ENCODE data around the gene BTBD1.
A peak's percentile ranks its signal among the peaks of the same experiment; 100 is the strongest.
"Not testable (repeated sequence)": the region's sequence is repeated elsewhere in the genome, so short reads cannot be mapped to it uniquely, and the experiment has no call there.

Gene BTBD1

DNA sequence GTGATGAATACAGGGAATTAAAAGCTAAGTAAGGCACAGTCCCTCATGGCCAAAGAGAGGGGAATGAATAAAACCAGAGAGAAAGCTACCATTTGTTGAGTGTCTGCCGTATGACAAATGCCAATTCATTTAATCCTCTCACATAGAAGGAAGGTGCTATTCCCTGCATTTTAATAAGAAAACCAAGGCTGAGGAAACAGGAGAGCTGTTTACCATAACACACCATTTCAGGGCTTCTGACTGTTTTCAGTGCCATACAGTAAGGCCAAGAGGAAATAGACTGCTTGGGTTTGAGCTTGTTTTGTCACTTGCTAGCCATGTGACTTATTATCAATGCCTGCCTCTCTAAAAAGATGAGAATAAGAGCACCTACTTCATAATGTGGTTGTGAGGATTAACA is 10.1 kb downstream of the BTBD1 start:
- DNase-seq = no peak

DNA sequence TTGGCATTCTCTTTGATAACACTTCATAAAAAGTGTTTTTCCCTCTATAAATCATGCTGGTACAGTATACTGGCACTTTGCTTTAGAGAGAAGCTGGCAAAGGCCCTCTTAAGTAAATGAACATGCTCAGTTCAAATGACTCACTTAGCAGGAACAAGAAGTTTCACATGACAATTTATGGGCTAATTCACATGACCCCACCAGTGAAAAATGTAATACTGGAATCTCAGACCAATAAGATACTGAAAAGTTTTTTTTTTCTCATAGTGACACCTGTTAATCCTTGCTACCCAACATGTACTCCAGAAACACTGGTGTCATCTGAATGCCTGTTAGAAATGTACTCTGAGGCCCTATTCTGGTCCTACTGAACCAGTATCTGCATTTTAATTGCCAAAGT is 13.9 kb downstream of the BTBD1 start:
- DNase-seq = no peak

DNA sequence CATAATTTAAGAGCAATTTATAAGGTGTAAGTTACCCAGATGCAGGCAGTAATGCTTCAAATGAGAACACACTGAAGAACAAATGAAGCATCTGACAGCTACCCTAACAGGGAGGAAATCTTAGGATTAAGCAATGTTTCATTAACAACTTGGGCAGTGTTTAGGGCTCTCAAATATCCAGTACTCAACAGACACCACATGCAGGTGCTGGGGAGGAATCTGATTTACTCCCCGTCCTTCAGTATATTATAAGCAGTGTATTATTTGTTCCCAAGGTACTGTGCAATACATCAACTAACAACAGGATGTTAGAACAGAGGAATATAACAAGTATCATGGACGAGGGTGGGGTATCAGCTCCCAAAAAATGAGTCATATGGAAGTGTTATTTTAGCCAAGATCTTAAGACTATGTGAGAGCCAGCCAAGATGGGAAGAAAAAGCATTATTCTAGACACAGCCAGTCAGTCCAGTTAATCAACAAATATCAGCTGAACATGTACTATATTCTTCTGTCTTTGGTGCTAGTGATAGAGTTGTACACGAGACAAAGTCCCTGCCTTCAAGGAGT is 20.4 kb downstream of the BTBD1 start:
- DNase-seq = no peak

DNA sequence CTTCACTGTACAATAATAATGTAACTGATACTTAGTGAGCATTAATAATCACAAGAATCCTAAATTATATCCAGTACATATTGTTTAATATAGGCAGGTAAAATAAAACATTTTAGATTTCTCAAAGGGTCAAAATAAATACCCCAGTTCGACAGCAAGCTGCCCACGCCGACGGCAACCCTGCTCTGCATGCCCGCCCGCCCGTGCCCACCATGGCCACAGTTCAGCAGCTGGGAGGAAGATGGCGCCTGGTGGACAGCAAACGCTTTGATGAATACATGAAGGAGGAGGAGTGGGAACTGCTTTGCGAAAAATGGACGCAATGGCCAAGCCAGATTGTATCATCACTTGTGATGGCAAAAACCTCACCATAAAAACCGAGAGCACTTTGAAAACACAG is 22.9 kb downstream of the BTBD1 start:
- DNase-seq = no peak

DNA sequence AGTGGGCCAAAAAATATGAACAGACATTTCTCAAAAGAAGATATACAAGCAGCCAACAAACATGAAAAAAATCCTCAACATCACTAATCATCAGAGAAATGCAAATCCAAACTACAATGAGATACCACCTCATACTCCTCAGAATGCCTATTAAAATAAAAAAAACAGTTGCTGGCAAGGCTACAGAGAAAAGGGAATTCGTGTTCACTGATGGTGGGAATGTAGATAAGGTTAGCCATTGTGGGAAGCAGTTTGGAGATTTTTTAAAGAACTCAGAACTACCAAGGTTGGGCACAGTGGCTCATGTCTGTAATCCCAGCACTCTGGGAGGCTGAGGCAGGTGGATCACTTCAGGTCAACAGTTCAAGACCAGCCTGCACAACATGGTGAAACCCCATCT is 27.8 kb downstream of the BTBD1 start:
- no peak for DNase-seq

DNA sequence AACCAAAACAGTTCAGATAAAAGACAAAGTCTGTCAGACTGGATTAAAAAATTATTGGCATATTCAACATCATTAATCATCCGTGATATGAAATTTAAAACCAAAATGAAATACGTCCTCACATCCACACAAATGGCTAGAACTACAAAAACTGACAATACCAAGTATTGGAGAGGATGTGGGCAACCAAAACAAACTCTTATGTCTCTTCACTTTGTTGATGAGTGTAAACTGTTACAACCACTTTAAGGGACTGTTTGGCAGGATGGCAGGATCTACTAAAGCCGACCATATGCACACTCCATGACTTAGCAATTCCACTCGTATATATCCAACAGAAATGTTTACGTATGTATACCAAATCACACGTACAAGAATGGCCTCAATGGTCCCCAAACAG is 30.8 kb downstream of the BTBD1 start:
- DNase-seq = no peak

DNA sequence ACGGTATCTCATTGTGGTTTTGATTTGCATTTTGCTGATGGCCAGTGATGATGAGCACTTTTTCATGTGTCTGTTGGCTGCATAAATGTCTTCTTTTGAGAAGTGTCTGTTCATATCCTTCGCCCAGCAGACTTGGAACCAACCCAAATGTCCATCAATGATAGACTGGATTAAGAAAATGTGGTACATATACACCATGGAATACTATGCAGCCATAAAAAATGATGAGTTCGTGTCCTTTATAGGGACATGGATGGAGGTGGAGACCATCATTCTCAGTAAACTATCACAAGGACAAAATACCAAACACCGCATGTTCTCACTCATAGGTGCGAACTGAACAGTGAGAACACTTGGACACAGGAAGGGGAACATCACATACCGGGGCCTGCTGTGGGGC is 35.8 kb downstream of the BTBD1 start:
- not testable (repeated sequence) for DNase-seq

DNA sequence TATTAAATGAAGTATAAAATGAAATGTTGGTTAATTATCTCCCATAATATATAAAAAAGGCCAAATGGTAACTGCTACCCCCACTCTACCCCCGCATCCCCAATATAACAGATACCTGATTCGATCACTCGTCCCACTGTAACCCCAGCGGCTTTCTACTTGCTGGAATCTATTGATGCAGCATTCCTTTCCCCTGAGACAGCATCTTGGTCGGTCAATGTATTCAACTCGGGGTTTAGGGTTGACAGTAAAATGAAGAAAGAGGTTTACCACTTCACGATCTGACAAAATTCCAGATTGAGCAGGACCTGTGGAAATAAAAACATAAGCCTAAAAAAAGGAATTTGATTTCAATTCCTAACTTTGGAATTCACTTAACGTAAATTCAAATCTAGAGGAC is 37.0 kb downstream of the BTBD1 start:
- no peak for DNase-seq

DNA sequence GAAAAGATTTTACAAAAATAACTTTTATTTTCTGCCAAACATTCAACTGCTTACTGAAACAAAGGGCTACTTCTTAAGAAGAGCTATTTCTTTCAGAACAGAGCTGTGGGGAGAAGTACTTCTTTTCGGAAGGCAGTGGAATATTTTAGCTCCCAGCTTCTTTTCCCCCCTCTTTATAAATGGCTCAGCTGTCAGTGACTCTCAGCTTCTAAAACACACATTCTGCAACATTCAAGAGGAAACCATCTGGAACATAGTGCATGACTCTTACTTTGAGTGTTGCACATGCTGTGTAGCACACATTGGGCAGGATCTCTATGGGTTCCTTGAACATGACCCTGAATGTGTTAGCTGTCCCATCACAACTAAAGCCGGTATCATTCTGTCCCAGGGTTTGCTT is 48.6 kb downstream of the BTBD1 start:
- DNase-seq = peak in 1 of 2 experiments; percentile 60

DNA sequence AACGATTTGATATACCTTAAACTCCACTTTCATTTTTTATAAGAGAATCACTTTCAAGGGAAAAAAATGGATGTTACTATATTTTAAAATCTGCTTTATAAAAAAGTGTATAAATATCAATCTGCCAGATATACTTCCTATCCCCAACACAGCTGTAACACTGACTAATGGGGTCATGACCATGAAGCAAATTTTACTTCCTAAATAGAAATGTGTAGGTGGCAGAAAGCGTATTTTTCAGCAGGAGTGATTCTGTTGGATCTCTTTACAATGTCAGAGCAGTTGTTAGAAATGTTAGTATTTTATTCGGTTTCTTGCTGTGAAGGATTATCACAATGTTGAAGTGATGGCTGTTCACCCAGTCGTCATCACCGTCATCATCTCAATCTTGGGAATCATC is 50.1 kb downstream of the BTBD1 start:
- no peak for DNase-seq

DNA sequence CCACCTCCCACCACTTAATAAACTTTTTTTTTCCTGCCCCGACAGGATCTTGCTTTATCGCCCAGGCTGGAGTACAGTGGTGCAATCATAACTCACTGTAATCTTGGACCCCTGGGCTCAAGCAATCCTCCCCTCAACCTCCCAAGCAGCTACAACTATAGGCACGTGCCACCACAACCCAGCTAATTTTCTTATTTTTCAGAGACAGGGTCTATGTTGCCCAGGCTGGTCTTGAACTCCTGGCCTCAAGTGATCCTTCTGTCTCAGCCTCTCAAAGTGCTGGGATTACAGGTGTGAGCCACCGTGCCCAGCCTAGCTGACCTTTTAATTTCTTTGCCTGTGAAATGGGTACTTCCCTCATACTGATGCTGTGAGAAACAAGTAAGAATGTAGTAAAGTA is 51.7 kb downstream of the BTBD1 start:
- no peak for DNase-seq

DNA sequence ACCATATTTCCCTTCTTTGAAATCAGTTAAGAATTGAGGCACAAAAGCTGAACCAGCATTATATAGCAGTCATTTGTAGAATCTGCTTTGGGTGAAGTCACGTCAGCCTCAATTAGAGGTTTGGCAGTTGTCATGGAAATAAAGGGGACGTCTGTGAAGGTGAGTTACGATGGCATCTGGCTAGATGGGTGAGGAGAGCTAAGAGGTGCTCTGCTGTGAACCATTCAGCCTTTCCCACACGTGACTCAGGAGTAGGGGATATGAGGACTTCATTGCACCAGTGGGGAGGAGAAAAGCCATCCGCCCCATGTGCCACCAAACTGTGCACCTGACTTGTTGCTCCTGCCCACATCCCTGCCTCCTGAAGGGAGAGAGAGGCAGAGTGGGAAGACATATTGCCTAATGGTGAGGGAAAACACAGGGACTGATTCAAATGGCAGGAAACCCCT is 52.8 kb downstream of the BTBD1 start:
- peak in 1 of 2 experiments; percentile 30 for DNase-seq

DNA sequence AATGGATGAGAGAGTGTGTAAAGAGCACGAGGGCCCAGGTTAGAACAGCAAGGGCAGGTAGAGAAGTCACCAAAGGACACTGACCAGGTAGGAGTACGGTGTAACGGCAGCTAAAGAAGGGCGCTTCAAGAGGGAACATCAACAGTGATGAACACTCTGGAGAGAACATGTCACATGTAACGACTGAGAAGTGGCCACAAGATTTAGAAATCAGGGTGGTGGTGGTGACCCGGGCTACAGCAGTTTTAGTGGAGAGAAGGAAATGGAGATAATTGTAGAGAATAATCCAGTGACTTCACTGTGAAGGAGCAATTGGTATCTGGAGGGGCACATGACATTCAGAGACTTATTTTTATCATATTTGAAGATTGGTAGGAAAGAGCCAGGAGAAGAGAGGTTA is 54.4 kb downstream of the BTBD1 start:
- DNase-seq = no peak

DNA sequence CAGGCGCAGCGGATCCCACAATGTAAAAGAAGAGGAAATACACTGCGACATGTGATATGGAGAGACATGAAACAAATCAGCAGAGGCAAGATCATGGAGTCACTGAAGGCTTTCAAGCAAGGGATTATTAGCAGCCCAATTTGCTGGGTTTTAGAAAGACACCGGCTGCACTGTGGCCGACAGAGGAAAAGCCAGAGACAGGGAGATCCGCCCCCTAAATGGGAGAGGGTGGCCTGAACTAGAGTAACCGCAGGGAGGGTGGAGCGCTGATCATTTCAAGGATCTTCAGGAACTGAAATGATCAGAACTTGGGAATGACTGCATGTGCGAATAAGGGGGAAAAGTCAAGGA is 55.0 kb downstream of the BTBD1 start:
- no peak for DNase-seq

DNA sequence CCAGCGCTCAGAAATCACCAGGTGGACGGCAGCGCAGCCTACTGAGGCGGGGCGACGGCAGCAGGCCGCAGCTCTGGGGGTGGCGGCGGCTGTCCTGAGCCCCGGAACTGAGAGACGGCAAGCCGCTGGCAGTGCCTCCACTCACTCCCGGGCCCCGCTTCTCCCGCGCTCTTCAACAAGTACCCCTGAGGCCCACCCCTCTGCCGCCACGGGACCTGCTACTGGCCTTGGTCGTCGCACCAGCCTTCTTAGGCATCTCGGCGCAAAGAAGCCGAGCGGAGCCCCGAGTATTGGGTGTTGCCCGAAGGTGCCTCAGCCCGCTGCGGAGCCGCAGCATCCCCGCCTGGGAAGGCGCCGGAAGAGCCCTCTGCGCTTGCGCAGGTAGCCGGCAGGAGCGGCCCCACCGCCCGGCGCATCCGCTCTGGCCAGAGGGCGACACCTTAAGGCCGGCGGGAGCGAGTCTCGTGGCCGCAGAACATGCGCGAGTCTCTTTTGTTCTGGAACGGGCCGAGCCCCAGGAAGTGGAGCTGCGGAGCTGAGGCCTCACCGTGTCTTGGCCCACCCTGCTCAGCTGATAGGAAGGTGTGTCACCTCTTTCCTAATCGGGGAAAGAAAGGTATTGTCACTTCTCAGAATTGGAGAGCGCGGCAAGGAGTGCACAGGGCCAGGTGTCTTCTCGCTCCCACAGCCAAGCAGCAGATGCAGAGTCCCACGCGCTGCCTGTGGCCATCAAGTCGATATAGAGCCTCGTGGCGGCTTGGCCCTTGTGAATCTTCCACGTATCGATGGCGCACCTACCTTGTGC is 55.6 kb downstream of the BTBD1 start, which contains the start of gene C15orf40:
Gene C15orf40 (minus strand): TSS at position 369 of the 805 bp plus-strand sequence. CDS start 32 bp downstream, at position 337.
- DNase-seq = peak; percentile 90 to 94

DNA sequence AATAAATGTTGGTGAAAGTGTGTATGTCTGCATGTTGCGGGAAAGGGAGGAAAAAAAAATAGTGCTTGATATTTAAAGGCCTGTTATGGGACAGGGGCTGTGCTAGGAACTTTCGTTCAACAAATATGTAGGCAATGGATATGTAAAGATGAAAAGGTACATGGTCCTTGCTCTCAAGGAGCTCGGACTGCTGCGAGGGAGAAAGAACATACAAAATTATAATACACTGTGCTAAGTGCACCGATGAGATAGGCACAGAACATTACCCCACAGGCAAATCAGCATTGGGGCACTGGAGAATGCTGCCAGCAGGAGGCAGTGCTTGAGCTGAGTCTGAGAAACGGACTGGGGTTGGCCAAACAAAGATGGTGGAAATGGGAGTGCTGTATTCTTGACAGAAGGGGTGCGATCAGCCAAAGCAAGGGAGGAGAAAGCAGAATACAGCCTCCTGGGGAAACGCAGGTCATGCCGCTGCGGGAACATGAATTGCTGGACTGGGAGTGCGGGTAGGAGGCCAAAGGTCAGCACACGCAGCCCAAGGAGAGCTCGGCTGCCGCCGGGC is 56.3 kb downstream of the BTBD1 start:
- peak; percentile 65 to 83 for DNase-seq

DNA sequence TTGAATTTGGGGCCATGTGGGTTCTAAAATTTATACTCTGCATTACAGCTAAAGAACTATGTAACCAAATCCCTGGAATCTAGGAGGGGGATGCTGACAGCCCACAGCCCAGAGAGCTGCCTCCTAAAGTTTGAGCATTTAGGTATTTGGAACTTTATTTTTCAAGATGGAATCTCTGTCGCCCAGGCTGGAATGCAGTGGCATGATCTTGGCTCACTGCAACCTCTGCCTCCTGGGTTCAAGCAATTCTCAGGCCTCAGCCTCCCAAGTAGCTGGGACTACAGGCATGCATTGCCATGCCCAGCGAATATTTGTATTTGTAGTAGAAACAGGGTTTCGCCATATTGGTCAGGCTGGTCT is 66.4 kb downstream of the BTBD1 start:
- not testable (repeated sequence) for DNase-seq

DNA sequence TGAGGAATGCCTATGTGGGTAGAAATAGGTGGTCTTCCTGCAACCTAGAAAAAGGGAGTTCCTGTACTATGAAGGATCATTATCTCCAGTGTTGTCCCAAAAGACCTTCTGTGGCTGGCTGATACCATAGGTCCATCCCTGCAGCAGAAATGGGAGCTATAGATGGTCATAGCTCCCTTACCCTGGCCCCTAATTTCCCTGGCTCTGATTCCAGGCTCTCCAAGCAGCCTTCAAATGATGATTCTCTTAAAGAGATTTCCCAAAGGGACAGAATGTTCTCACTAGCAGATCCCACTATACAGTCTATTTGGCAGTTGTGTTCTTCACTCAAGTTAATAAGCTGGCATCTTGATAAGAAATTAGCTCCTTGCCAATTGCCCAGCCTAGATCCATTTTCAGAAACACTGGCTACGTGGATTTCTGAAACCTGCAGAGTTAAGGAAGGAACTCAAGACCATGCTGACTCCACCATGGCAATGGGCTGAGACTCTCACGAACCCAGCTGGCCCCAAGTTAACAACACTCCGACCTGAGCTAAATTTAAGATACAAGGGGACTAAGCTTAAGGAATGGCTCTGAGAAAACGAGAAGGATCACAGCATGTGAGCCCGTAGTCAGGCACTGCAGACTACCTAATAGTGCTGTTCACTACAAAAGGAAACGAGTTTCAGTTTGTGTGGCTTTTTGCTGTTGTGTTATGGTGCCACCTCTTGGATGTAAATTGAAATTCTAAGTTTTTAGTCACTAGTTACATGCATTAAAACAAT is 67.0 kb downstream of the BTBD1 start:
- peak; percentile 16 to 69 for DNase-seq

DNA sequence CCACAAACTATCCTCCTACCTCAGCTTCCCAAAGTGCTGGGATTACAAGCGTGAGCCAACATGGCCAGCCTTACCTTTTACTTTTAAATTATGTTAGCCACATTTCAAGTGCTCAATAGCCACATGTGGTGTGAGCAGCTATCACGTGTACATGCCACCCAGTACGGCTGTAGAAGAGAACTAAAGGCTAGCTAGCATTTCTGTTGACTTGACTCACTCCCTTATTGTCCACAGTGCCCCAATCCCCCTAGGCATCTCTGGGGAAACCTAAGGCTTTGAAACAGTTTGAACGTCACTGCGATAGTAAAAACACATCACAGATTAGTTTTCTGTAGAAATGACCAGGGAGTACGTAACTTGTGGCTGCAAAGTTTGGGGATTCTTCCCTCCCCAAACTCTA is 67.6 kb downstream of the BTBD1 start:
- no peak for DNase-seq

DNA sequence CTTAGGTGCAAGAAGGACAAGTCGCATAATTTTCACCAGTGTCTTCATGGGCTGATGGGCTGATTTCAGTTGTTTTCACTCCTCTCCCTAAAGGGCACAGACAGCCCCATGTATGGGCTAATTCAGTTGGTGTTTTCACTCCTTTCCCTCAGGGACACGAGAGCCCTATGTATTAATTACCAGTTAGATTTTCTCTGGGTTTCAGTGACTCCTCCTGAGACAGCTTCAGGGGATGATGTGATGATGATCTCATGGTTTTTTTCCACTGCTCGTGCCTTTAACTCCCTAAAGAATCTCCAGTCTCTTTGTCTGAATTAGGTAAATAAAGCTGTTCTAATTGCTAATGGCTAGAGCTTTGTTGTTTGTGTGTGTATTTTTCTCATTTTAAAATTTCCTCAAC is 71.1 kb downstream of the BTBD1 start:
- no peak for DNase-seq

DNA sequence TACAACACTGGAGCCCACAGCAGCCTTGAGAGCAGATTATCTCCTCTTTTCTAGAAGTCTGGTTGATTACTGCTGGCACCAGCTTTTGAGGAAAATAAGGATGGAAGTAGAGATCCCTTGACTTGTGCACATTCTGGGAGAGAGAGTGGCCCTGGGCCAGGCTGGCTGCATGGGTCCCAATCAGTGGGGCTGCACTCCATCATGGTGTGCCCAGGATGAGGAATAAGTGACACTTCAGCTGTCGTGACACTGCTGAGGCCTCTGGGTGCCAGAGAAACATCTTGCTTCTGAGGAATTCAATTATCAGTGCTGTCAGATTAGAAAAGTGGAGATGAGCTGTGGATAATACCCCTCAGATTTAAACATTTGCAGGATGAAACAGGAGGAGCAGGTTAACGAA is 72.0 kb downstream of the BTBD1 start:
- DNase-seq = no peak

DNA sequence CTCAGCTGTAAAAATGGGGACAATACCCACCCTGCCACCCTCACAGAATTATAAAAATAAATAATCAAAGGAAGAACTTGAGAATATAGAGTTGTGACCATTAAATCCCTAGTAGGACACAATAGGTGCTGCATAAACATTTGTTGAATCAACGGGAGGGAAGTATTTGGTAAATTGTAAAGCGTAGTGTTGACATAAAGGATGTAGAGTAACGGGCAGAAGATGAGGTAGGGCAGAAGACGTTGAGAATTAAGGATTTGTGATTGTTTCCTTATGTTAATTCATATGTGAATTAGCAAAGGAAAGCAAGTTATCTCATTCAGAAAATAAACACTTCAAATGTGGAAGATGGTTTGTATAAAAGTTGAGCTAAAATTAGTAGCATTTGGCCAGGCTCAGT is 73.9 kb downstream of the BTBD1 start:
- DNase-seq = no peak

DNA sequence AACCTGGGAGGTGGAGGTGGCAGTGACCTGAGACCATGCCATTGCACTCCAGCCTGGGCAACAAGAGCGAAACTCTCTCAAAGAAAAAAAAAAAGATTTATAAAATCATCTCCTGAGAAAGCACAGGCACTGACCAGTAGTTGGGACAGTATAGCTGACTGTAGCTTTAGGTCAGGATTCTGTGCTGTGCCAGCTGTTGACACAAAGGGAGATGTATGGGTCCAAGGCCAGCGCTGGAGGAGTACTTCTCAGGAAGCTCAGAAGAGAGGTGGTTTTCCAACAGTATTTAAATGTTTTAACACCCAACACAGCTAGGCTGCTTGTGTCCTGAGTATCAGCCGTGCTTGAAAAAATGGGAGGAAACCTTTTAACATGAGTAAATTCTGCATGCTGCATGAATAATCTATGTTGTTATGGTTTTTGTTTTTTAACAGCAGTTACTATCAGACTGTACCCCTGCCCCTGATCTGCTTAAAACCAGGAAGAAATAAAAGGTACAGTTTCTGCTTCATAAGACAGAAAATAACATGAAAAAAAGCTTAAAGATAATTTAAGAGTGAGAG is 74.5 kb downstream of the BTBD1 start:
- DNase-seq = no peak

DNA sequence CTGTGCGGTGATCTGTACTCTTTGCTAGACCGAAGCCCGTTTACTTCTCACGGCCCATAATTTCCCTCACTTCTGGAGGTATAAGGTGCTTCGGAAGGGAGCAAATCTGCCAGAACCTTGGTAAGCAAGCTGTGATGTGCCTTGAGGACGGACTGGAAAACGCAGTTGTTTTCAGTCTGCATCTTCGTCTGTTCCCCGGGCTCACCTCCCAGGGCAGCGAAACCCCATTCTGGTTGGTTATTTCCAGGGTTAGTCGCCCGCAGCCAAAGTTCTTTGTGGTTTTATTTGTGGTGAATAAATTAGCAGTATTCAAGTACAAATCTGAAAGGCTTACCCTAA is 80.6 kb downstream of the BTBD1 start:
- no peak for DNase-seq

Measured in NCI-H524 (cell line).